HG02678 (cell line): ENCODE measurements around the gene ZBTB21.
"Not testable (repeated sequence)": the region's sequence is repeated elsewhere in the genome, so short reads cannot be mapped to it uniquely, and the experiment has no call there.

Experiments
- ATAC-seq: cut with Tn5 transposase; IDR thresholded peaks from one replicate; pipeline ENCODE4 v1.9.1; 2021; ENCODE audit warnings: mild to moderate bottlenecking, moderate library complexity; ENCODE audit not compliant: unreplicated experiment

ZBTB21 gene

GRCh38 chr21:41995577-41995976 lies 14.6 kb downstream of the ZBTB21 start:
- ATAC-seq: no peak

- not testable (repeated sequence) for ATAC-seq
Observed at GRCh38 chr21:41994613-41995012, 15.5 kb downstream of the ZBTB21 start.

GRCh38 chr21:41993744-41994143 lies 16.4 kb downstream of the ZBTB21 start:
- ATAC-seq: no peak

- ATAC-seq: no peak
Observed at GRCh38 chr21:41992576-41992975, 17.6 kb downstream of the ZBTB21 start.

- ATAC-seq: no peak
Observed at GRCh38 chr21:41991659-41992058, 18.5 kb downstream of the ZBTB21 start.

GRCh38 chr21:41989698-41990097 lies 20.5 kb downstream of the ZBTB21 start:
- ATAC-seq: no peak

GRCh38 chr21:41987310-41987709 lies 22.9 kb downstream of the ZBTB21 start:
- no peak for ATAC-seq

GRCh38 chr21:41985662-41986416 lies 24.3 kb downstream of the ZBTB21 start:
- ATAC-seq: no peak

GRCh38 chr21:41983229-41983628 lies 26.9 kb downstream of the ZBTB21 start:
- ATAC-seq: no peak

GRCh38 chr21:41980561-41980960 lies 29.6 kb downstream of the ZBTB21 start:
- ATAC-seq: no peak

GRCh38 chr21:41979751-41980369 lies 30.3 kb downstream of the ZBTB21 start:
- ATAC-seq: no peak

GRCh38 chr21:41979335-41979734 lies 30.8 kb downstream of the ZBTB21 start:
- ATAC-seq: no peak

- no peak for ATAC-seq
Observed at GRCh38 chr21:41977034-41977950, 32.9 kb downstream of the ZBTB21 start.

GRCh38 chr21:41976611-41977010 lies 33.5 kb downstream of the ZBTB21 start:
- ATAC-seq: no peak

GRCh38 chr21:41975391-41976272 lies 34.5 kb downstream of the ZBTB21 start:
- ATAC-seq: no peak

- ATAC-seq: no peak
Observed at GRCh38 chr21:41974752-41975053, 35.5 kb downstream of the ZBTB21 start.

GRCh38 chr21:41973861-41974751 lies 36.1 kb downstream of the ZBTB21 start:
- ATAC-seq: no peak

GRCh38 chr21:41973427-41973831 lies 36.7 kb downstream of the ZBTB21 start:
- ATAC-seq: no peak

GRCh38 chr21:41972511-41973205 lies 37.5 kb downstream of the ZBTB21 start:
- ATAC-seq: no peak
